Stimulated activated CD8-positive, alpha-beta memory T cell treated with anti-CD3 and anti-CD28 coated beads, Interleukin-12 subunit alpha, Interleukin-12 subunit beta, amount 100 ng/mL, for 24 hours (primary cell): ENCODE measurements around the gene FGFR2.

Source experiments
- DNase-seq: peaks from one replicate; pipeline ENCODE4 v3.0.0-alpha.2; 2020; ENCODE audit errors: extremely low read depth

The FGFR2 gene

GRCh38 chr10:121598263-121599249 lies at the start of gene FGFR2:
Gene FGFR2, minus strand, starts transcription at chr10:121598444. Its CDS starts 4,627 bp downstream, at chr10:121593817.
- DNase-seq = no peak

DNA sequence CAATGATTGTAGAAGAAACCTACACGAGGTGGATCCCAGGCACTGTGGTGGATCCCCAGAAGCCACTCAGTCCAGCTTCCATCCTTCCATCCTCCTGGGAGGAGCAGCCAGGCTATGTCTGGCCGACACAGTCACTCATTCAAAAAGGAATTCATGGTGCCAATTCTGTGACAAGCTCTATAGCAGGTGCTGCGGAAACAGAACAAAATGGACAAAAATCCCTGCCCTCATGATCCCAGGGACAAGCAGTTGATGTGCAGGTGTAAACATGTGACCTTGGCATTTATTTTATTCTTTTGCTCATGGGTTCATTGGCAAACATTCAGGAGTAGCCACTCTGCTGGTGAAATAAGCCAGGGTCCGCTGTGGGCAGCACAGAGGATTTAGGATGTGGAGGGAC lies 49.2 kb upstream of the FGFR2 start:
- DNase-seq = no peak

DNA sequence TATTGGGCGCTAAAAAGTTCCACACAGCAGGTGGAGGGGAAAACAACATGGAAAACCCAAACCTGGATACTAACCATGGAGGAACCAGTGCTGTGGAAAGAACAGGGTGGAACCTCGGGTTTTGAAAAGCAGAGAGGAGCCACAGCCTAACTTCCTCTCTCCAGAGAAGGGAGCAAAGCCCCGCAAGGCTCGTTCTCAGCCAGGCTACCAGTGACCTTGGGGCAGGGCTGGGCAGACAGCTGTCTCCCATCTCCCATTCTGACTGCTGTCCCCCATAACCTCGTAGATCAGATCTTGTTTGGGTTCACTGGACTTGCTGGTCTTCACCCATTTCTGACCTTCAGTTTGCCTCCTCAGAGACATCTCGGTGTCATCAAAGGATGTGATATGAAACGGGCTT lies 47.5 kb upstream of the FGFR2 start:
- no peak for DNase-seq

- DNase-seq = no peak
Observed at GRCh38 chr10:121644501-121644900, 46.3 kb upstream of the FGFR2 start.

- DNase-seq = no peak
Observed at GRCh38 chr10:121640266-121640665, 42.0 kb upstream of the FGFR2 start.

DNA sequence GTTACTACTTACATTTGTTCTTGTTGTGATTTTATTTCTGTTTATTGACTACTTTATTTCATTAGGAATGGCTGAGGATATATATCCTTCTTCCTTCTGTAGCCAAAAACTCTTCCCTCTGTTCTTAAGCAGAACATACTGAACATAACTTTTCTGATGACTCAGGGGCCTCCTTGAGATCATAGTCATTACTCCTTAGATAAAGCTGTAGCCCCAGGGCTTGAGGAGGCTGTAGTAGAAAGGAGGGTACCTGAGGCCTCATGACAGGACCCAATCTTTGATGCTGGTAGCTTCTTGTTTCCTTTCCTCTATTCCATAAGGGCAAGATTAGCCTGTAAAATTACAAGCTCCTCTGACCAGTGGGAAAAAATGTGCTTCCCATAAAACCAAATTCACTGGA lies 41.2 kb upstream of the FGFR2 start:
- no peak for DNase-seq

DNA sequence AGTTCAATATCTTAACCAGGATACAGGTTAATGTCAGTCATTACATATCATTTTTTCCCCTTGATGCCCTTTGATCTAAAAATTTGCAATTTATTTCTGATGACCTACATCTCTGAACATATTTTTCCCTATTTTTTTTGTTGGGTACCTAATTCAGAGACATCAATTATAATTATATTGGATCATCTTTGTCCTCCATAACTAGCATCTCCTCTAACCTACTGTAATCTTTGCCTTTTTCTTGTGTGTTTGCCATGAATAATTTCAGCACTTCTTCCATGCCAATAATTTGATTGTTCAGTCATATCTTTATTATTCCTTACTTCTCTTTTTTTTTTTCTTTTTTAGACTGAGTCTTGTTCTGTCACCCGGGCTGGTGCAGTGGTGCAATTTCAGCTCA lies 39.2 kb upstream of the FGFR2 start:
- no peak for DNase-seq

DNA sequence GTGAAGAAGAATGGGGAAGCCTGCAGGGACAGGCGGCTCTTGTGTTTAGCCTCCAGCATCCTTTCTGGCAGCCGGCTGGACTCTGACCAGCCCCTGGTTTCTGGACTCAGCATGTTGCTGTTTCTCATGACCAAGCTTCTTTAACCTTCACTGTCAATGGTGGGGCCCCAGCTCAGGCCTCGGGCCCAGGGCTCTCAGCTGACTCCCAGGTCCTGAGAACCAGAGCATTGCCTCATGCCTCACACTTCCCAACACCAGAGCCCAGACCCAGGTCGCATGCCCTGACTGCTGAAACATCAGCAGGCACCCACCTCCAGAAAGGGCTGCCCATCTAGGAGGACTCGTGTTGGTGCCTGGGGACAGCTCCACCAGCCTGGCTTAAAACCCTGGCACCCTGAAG lies 34.8 kb upstream of the FGFR2 start:
- no peak for DNase-seq

GRCh38 chr10:121631365-121632029 lies 33.3 kb upstream of the FGFR2 start:
- DNase-seq = no peak

- DNase-seq = no peak
Observed at GRCh38 chr10:121628859-121629258, 30.6 kb upstream of the FGFR2 start.

- no peak for DNase-seq
Observed at GRCh38 chr10:121627876-121628581, 29.8 kb upstream of the FGFR2 start.

GRCh38 chr10:121624836-121625486 lies 26.7 kb upstream of the FGFR2 start:
- no peak for DNase-seq

- no peak for DNase-seq
Observed at GRCh38 chr10:121618906-121619305, 20.7 kb upstream of the FGFR2 start.

- DNase-seq = no peak
Observed at GRCh38 chr10:121617176-121617575, 18.9 kb upstream of the FGFR2 start.

- no peak for DNase-seq
Observed at GRCh38 chr10:121616291-121616690, 18.0 kb upstream of the FGFR2 start.

DNA sequence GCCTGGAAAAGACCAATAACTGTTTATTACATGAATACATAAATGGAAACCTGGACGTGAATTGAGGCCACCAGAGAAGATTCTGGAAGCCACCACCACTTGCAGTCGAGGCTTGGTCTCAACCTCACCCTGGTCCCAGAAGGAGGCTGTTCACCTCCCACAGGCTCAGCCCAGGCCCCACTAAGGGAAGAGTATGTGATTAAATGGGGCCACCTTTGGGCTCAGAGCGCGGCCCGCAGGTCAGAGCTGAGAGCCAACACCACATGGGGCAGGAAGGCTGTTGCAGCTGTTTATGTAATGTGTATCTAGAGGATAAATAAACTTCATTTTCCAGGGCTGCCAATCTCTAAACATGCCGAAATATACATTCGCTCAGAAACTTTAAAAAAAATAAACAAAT lies 17.6 kb upstream of the FGFR2 start:
- no peak for DNase-seq

DNA sequence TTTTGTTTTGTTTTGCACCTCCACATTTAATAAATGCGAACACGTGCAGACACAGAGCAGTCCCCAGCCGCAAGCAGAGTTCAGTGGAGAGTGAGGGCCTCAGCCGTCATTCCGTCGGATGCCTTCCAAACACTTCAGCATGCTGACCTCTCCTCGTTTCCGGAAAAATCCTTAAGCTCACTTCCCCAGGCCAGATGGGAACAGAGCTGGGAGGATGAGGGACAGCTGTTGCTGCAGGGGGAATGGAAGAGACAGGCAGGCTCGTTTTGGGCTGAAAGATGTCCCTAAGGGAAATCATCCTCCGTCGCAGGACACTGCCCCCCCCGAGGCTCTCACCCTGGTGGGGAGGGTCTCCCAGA lies 17.2 kb upstream of the FGFR2 start:
- DNase-seq = no peak

GRCh38 chr10:121614613-121615434 lies 16.6 kb upstream of the FGFR2 start:
- DNase-seq = no peak

DNA sequence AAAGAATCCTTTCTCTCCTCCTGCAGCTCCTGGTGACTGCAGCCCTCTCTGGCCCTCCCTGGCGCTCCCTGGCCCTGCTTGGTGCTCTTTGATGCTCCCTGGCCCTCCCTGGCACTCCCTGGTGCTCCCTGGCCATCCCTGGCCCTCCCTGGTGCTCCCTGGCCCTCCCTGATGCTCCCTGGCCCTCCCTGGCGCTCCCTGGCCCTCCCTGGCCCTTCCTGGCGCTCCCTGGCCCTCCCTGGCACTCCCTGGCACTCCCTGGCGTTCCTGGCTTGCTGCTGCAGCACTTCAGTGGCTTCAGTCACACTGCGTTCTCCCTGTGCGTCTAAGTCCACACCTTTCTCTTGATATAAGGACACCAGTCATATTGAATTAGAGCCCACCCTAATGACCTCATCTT lies 15.2 kb upstream of the FGFR2 start:
- no peak for DNase-seq

GRCh38 chr10:121611393-121612159 lies 13.3 kb upstream of the FGFR2 start:
- no peak for DNase-seq
